D341Med (cell line): Measurements from ENCODE around the gene ZNF827.
A peak's percentile ranks its signal among the peaks of the same experiment; 100 is the strongest.

Experiments
- DNase-seq: peaks from one replicate; pipeline ENCODE4 v3.0.0; 2012; ENCODE audit warnings: low spot score

Gene ZNF827

GRCh38 chr4:145887241-145887991, 51.2 kb downstream of the ZNF827 start:
- no peak for DNase-seq

- no peak for DNase-seq
These were observed 51.8 kb downstream of the ZNF827 start for GRCh38 chr4:145886871-145887240.

- no peak for DNase-seq
These were observed 53.0 kb downstream of the ZNF827 start for GRCh38 chr4:145885666-145886065.

GRCh38 chr4:145884775-145885174, 53.8 kb downstream of the ZNF827 start:
- DNase-seq = no peak

- no peak for DNase-seq
These were observed 55.4 kb downstream of the ZNF827 start for GRCh38 chr4:145883101-145883694.

DNA sequence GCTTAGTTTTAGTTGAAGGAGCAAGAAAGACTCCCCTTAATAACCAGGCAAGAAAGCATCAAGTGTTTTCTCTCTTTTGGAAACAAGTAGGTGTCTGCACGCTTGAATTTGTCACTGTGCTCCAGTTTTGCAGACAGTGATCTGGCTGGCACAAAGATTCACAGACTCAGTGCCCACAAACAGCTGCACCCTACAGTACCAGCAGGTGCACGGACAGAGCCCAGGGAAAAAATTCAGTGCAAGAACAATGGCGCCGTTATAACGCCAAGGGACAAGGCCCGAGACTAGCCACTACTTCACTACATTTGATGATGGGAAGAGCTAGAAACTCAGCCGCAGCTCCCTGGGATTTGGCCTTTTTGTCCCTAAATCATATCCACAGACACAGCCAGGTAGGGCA, 56.0 kb downstream of the ZNF827 start:
- no peak for DNase-seq

DNA sequence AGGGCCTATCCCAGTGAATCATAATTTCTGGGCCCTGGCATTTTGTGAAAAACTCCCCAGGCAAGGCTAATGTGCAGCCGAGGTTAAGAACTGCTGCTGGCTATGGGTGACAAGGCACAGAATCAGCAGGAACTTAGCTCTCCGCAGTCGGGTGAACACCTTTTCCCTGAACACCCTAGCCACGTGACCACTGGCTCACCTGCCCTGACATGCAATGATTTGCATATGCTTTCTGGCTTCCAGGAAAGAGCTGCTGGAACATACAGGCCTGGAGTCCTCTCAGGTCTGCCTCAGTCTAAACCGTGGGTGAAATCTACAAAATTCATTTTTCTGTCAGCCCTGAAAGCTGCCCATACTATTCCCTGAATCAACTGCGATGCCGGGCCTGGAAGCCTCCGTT, 56.6 kb downstream of the ZNF827 start:
- no peak for DNase-seq

DNA sequence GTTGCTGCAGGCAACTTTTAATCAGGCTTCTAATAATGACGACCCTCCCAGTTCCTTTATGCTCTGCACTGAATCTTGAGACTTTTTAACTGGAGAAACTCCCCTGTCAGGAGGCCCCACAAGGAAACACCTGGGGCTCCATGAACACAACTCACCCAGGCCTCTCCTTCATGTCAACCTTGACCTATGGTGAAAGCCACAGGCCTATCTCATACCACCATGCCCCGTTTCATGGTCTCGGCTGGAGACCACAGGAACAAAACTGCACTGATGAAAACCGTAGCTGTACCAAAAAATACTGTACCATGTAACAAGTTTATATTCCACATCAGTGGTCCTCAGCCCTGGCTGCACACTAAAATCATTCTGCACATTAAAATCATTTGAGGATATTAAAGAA, 57.0 kb downstream of the ZNF827 start:
- DNase-seq = no peak

GRCh38 chr4:145880355-145880960, 58.2 kb downstream of the ZNF827 start:
- no peak for DNase-seq

DNA sequence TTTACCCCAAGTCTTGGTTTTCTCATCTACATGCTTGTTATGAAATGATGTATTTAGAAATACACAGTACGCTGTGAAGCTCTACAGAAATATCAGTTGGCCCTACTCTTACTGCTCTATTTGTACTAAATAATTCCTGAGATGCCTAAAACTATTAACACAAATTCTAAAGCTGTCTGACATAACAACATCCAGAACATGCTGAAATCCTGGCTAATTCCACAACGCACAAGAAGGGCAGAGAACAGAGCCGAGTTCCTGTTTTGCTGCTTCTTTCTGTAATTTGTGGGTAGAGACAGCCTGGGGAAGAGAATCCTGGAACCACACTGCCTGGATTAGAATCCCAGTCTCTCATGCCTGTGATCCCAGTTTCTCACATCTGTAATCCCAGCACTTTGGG, 59.0 kb downstream of the ZNF827 start:
- DNase-seq = no peak

GRCh38 chr4:145878501-145879435, 59.9 kb downstream of the ZNF827 start:
- DNase-seq = no peak

- DNase-seq = no peak
These were observed 62.0 kb downstream of the ZNF827 start for GRCh38 chr4:145876531-145877180.

- DNase-seq = no peak
These were observed 64.7 kb downstream of the ZNF827 start for GRCh38 chr4:145873901-145874300.

DNA sequence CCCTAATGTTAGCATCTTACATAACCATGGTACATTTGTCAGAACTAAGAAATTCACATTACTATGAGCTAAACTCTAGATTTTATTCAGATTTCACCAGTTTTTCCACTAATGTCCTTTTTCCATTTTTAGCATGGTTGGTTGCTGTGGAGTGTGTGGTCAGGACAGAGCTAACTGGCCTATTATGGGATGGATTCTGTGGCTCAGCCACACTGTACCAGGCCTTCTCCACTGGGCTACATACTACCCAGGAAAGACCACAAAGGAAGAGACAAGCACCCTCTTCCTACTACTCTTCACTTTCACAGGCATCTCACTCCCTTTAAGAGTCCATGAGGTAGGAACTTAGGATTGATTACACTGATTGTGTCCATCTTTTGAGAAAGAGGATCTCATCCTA, 67.4 kb downstream of the ZNF827 start:
- no peak for DNase-seq

DNA sequence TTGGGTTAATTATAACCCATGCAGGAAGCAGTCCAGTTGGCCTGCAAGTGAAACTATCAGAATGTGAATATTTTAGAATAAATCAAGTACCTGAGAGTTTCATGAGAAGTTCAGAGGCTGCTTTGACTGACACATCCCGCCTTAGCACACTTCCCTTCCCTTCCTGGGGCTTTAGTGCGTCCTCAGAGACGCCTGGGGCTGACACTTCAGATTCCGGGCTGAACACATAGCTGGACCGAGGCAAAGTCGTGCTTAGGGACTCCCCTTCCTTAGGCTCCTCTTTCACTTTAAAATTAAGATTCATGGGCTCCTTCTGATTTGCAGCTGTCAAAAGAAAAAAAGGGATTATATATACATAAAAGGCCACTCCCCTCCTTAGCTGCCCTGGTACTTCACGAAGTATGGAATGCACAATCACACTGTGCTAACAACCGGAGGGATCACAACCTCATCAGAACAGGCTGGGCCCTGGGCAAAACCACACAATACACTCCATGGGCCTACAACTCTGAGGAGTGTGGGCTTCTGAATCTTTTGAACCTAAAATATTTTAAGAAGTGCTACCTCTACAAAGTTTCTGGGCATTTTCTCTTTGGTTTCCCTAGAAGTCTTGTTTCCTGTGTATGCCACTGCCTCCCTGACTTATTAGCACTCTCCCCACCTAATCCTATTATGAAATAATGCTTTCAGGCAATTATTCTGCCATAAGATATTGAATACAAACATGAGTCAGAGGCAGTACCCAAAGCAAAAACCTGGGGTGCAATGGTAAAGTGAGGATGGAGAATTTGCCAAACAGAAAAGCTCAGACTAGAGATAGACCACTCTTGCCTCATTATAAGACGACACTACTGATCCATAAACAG, 68.2 kb downstream of the ZNF827 start:
- peak; percentile 61 for DNase-seq

GRCh38 chr4:145868637-145869409, 69.8 kb downstream of the ZNF827 start:
- no peak for DNase-seq

GRCh38 chr4:145867406-145867805, 71.2 kb downstream of the ZNF827 start:
- DNase-seq = no peak

DNA sequence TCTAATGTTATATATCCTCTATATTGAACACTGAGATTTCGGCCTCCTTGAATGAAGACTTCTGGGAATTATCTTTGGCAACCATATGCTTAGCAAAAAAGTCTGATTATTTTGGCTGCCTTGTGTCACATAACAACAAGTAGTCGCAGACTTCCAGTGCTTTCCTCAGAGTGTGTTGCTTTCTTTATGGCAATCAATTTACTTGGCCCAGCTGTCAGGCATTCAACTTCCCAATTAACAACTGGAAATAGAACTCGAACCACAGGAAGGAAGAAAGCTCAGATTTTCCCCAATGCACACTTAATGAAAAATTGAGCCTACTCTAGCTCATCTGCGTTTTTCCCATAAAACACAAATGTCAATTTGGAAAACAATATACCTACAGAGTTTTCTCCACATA, 71.6 kb downstream of the ZNF827 start:
- no peak for DNase-seq

GRCh38 chr4:145865274-145865941, 73.2 kb downstream of the ZNF827 start:
- no peak for DNase-seq

- no peak for DNase-seq
These were observed 75.4 kb downstream of the ZNF827 start for GRCh38 chr4:145863191-145863590.
